Measurements from ENCODE around the gene STYXL2. TPM values are rescaled to one million over a fixed set of nuclear protein-coding genes. Genes with fewer than 3 reads are reported as not detected.

Gene STYXL2
- total RNA-seq, 3 donors from 2014 or later: not detected

Other genes with a start within 250 kb of the STYXL2 start
- gene TADA1, start 217.8 kb upstream of the STYXL2 start, total RNA-seq: 10 to 100 TPM; 19.3 to 20.2 (median 19.7) TPM
- gene ILDR2, start 118.5 kb upstream of the STYXL2 start, total RNA-seq: 1 to 10 TPM; 3.8 to 6.2 (median 4.8) TPM
- under 1 TPM in 1 of 3 donors, not detected in 2; 0.18 TPM for gene MAEL, start 104.8 kb upstream of the STYXL2 start, total RNA-seq
- under 1 TPM; 0.16 to 0.45 (median 0.20) TPM for gene GPA33, start 3.7 kb upstream of the STYXL2 start, total RNA-seq
- 1 to 10 TPM; 9.0 to 9.9 (median 9.0) TPM for gene POU2F1, start 126.8 kb downstream of the STYXL2 start, total RNA-seq